ENCODE measurements around the gene FILIP1. TPM values are rescaled to one million over a fixed set of nuclear protein-coding genes. Genes with fewer than 3 reads are reported as not detected.

Gene FILIP1
- total RNA-seq, 4 donors from 2014 or later = 6.0 to 12.3 (median 7.2) TPM

GRCh38 chr6:75348882-75349261 is 144.7 kb downstream of the FILIP1 start:
- H3K27ac ChIP-seq = peak overlapping the region in 3 of 4 donors; percentile 24 to 67 (median 56)
- H3K27me3 ChIP-seq = peaks cover 8% of the 10 kb centered on the region
- in situ Hi-C loops (cut with MboI; ENCODE audit: low pct_ligation_motif_present in 1 of 4, low pct_unique_long_range_greater_than_20kb in 1 of 4, low sequenced_read_pairs in 3 of 4) (no loop called here), intact Hi-C loops (cut with DNase I; ENCODE audit: low total_unique reads) (no loop called here)
- TF ChIP-seq POLR2AphosphoS5 (IDR thresholded peaks at IDR 0.05) (no peak), POLR2A (IDR thresholded peaks at IDR 0.05) (no peak), EP300 (IDR thresholded peaks at IDR 0.05; ENCODE audit: low read depth) (no peak), CTCF (IDR thresholded peaks at IDR 0.05) (no peak)
- no peaks in the 10 kb centered on the region for H3K9me3 ChIP-seq
- H3K4me3 ChIP-seq = peak overlapping the region in 2 of 4 donors; percentile 26 to 40
- DNase-seq = no peak
- no peaks in the 10 kb centered on the region for H3K36me3 ChIP-seq
- peaks cover 0 to 15% (median 10%) of the 10 kb centered on the region in 4 donors for H3K4me1 ChIP-seq

GRCh38 chr6:75347898-75348610 is 145.5 kb downstream of the FILIP1 start:
- H3K9me3 ChIP-seq = no peaks in the 10 kb centered on the region

GRCh38 chr6:75345413-75345812 is 148.2 kb downstream of the FILIP1 start:
- no peaks in the 10 kb centered on the region for H3K9me3 ChIP-seq
- no peak for TF ChIP-seq CTCF (IDR thresholded peaks at IDR 0.05)
- H3K4me3 ChIP-seq = no peak overlapping the region
- peaks cover 0 to 15% (median 10%) of the 10 kb centered on the region in 4 donors for H3K4me1 ChIP-seq
- intact Hi-C loops (cut with DNase I; ENCODE audit: low total_unique reads) (no loop called here), in situ Hi-C loops (cut with MboI; ENCODE audit: low pct_ligation_motif_present in 1 of 4, low pct_unique_long_range_greater_than_20kb in 1 of 4, low sequenced_read_pairs in 3 of 4) (no loop called here)
- peaks cover 8% of the 10 kb centered on the region for H3K27me3 ChIP-seq
- WGBS, 2 donors (ENCODE audit: low coverage in 1 of 2) = 88 to 92% methylated on average over 4 to 9 of the region's 9 CpGs
- no peak for DNase-seq
- H3K36me3 ChIP-seq = no peaks in the 10 kb centered on the region
- no peak overlapping the region for H3K27ac ChIP-seq

More at GRCh38 chr6:75347898-75348610, 145.5 kb downstream of the FILIP1 start:
- no peak for TF ChIP-seq POLR2A (IDR thresholded peaks at IDR 0.05)
- no peak for TF ChIP-seq POLR2AphosphoS5 (IDR thresholded peaks at IDR 0.05)
- no peak for TF ChIP-seq CTCF (IDR thresholded peaks at IDR 0.05)
- TF ChIP-seq EP300 (IDR thresholded peaks at IDR 0.05; ENCODE audit: low read depth) = no peak
- Histone ChIP-seq H3K27ac (peak overlapping the region in 2 of 4 donors; percentile 8 to 56), H3K4me1 (peaks cover 0 to 15% (median 10%) of the 10 kb centered on the region in 4 donors), H3K4me3 (no peak overlapping the region), H3K36me3 (no peaks in the 10 kb centered on the region), H3K27me3 (peaks cover 8% of the 10 kb centered on the region)
- DNase-seq = no peak
- in situ Hi-C loops (cut with MboI; ENCODE audit: low pct_ligation_motif_present in 1 of 4, low pct_unique_long_range_greater_than_20kb in 1 of 4, low sequenced_read_pairs in 3 of 4) (no loop called here), intact Hi-C loops (cut with DNase I; ENCODE audit: low total_unique reads) (no loop called here)
- WGBS, 2 donors (ENCODE audit: low coverage in 1 of 2) = 57 to 82% methylated on average over 2 of the region's 2 CpGs

GRCh38 chr6:75344455-75344854 is 149.1 kb downstream of the FILIP1 start:
- DNase-seq = no peak
- no peaks in the 10 kb centered on the region for H3K36me3 ChIP-seq
- H3K27me3 ChIP-seq = peaks cover 2% of the 10 kb centered on the region
- peaks cover 0 to 9% (median 5%) of the 10 kb centered on the region in 4 donors for H3K4me1 ChIP-seq
- intact Hi-C loops (cut with DNase I; ENCODE audit: low total_unique reads) (no loop called here), in situ Hi-C loops (cut with MboI; ENCODE audit: low pct_ligation_motif_present in 1 of 4, low pct_unique_long_range_greater_than_20kb in 1 of 4, low sequenced_read_pairs in 3 of 4) (no loop called here)
- TF ChIP-seq EP300 (IDR thresholded peaks at IDR 0.05; ENCODE audit: low read depth) = no peak
- no peak for TF ChIP-seq POLR2AphosphoS5 (IDR thresholded peaks at IDR 0.05)
- no peak for TF ChIP-seq CTCF (IDR thresholded peaks at IDR 0.05)
- no peak for TF ChIP-seq POLR2A (IDR thresholded peaks at IDR 0.05)
- no peak overlapping the region for H3K4me3 ChIP-seq
- no peaks in the 10 kb centered on the region for H3K9me3 ChIP-seq
- no peak overlapping the region for H3K27ac ChIP-seq
